Measurements from ENCODE around the gene CDSN.
A peak's percentile ranks its signal among the peaks of the same experiment; 100 is the strongest.

CDSN gene

DNA sequence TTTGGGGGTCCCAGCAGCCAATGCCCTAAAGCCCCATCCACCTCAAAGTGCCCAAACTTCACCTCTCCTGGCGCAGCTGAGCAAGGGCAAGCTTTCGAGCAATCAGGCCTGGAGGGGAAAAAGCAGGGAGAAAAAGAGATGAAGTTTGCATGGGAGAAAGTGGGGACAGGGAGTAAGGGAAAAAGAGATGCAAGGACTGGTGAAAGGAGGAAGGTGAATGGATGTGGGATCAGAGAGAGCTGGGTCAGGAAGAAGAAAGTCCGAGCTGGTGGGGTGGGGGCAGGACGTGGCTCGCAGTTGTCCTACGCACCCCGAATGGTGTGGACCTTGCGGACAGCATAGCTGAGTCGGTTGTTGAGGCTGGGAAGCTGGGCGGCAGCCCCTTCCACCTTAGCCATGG is 25.1 kb upstream of the CDSN start:
- DNase-seq (ENCODE audit: low read depth in 2 of 2) = no peak

GRCh38 chr6:31144970-31145340 is 24.7 kb upstream of the CDSN start:
- no peak for DNase-seq (ENCODE audit: low read depth in 2 of 2)

GRCh38 chr6:31144296-31144969 is 24.2 kb upstream of the CDSN start:
- no peak for DNase-seq (ENCODE audit: low read depth in 2 of 2)

DNA sequence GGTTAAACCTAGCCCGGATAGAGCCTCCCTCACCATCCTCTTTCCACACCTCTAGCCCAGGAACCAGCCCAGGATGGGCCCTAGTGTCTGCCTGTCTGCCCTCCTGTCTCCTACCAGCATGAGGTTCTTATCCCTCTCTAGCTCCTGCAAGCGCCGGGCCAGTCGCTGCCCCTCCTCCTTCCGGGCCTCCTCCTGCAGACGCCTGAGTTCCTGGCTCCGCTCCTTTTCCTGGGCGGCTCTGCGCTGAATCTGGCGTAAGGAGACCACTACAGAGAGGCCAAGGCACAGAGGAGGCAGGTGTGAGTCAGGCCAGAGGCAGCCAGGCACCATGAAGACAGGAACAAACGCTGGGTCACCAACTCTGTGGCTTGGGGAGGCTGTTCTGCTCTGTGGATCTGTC is 22.9 kb upstream of the CDSN start:
- no peak for DNase-seq (ENCODE audit: low read depth in 2 of 2)

DNA sequence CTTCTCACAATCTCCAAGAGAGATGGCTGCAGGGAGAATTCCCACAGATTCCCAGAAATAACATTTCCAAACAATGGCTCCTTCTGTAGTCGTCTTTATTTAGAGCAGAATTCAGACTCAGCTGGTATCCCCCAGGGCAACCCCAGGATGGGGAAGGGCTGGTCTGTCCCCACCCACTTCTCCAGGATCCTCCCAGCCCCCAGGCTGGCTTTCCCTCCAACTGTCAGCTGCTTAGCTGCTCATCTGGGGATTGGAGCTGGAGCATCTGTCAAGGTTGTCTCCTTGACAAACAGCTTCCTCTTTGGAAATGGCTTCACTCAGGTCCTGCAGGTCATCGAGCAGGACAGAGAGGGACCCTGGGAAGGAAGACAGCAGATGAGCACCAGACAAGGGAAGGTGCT is 22.1 kb upstream of the CDSN start:
- no peak for DNase-seq (ENCODE audit: low read depth in 2 of 2)

DNA sequence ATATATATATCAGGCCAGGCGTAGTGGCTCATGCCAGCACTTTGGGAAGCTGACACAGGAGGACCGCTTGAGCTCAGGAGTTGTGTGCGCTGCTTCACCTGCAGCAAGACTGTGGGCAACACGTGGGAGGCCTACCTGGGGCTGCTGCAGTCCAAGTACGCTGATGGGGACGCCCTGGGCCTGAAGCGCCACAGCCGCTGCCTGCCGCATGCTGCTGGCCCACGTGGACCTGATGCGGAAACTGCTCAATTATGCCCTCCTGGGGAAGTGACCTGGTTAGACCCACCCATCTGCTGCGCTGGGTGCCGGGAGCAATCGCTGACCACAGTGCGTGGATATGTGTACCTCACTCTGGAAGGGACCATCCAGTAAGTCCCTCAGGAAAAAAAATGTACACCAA is 20.4 kb upstream of the CDSN start:
- DNase-seq (ENCODE audit: low read depth in 2 of 2) = no peak

GRCh38 chr6:31139599-31139998 is 19.4 kb upstream of the CDSN start:
- DNase-seq (ENCODE audit: low read depth in 2 of 2) = no peak

DNA sequence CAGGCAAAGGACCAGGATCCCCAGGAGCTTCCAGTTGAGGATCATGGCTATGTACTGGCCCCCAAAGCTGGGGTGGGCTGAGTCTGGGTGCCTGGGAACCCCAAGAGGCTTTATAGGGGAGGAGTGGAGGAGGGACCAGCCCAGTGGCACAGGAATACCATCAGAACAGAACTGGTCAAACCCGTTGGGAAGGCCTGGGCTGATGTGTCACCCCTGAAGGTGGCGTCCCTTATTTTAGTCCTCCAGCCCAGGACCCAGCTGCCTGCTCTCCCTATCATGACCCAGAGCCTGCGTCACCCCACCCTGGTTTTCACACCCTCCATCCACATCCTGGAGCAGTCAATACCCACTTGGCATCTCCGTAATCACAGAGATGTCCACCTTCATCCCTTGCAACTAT is 18.7 kb upstream of the CDSN start, which contains the start of gene PSORS1C2:
Gene PSORS1C2, minus strand, starts transcription at position 85 of the 400 bp plus-strand sequence. Its CDS starts 40 bp downstream, at position 45.
- DNase-seq (ENCODE audit: low read depth in 2 of 2) = no peak

GRCh38 chr6:31135710-31136109 is 15.5 kb upstream of the CDSN start:
- DNase-seq (ENCODE audit: low read depth in 2 of 2) = no peak

DNA sequence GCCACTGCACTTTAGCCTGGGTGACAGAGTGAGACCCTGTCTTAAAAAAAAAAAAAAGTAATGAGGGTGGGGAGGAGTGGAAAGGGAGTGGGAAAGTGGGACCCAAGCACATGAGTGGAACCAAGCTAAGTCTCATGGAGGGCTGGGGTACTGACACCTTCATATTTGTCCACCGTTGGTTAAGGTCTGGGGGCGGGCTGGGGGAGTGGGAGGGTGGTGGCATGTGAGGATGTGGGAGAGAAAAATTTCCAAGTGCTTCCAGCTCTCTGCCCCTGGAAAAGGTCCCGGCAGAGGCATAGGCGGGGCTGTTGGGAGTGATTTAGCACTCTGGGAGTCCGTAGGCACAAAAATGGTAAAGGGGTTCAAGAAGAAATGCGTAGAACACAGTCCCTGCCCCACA is 12.6 kb upstream of the CDSN start:
- DNase-seq (ENCODE audit: low read depth in 2 of 2) = no peak

- no peak for DNase-seq (ENCODE audit: low read depth in 2 of 2)
Observed at GRCh38 chr6:31131595-31131994, 11.3 kb upstream of the CDSN start.

- DNase-seq (ENCODE audit: low read depth in 2 of 2) = no peak
Observed at GRCh38 chr6:31130751-31131150, 10.5 kb upstream of the CDSN start.

GRCh38 chr6:31129130-31129529 is 8.9 kb upstream of the CDSN start:
- DNase-seq (ENCODE audit: low read depth in 2 of 2) = no peak

DNA sequence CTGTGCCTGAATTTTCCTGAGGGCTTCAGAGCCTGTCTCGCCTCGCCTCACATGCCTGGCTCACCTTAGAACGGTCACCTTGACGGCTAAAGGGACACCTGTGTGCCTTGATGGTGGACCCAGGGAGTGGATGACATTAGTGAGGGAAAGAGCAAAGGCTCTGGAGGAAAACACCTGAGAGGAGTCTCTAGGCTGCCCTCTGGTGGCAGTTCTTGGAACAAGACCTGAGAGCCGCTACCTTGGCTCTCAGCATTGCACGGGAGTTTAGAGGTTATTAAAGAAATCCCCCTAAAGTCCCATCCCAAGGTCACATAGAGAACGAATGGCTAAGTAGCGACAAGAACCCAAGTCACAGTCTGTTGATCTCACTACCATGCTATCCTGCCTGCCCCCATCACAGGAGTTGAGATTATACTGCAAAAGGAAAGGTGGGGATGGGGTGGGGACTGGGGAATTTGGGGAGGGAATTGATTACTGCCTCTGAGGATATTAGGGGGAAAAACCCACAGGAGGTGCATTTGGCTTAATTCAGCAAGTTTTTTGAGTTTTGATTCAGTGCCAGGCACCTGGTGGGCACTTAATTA is 7.9 kb upstream of the CDSN start:
- peak; percentile 48 to 61 for DNase-seq (ENCODE audit: low read depth in 2 of 2)

- no peak for DNase-seq (ENCODE audit: low read depth in 2 of 2)
Observed at GRCh38 chr6:31126396-31127175, 6.3 kb upstream of the CDSN start.

GRCh38 chr6:31125586-31126363 is 5.5 kb upstream of the CDSN start:
- no peak for DNase-seq (ENCODE audit: low read depth in 2 of 2)

- no peak for DNase-seq (ENCODE audit: low read depth in 2 of 2)
Observed at GRCh38 chr6:31125162-31125561, 4.9 kb upstream of the CDSN start.

DNA sequence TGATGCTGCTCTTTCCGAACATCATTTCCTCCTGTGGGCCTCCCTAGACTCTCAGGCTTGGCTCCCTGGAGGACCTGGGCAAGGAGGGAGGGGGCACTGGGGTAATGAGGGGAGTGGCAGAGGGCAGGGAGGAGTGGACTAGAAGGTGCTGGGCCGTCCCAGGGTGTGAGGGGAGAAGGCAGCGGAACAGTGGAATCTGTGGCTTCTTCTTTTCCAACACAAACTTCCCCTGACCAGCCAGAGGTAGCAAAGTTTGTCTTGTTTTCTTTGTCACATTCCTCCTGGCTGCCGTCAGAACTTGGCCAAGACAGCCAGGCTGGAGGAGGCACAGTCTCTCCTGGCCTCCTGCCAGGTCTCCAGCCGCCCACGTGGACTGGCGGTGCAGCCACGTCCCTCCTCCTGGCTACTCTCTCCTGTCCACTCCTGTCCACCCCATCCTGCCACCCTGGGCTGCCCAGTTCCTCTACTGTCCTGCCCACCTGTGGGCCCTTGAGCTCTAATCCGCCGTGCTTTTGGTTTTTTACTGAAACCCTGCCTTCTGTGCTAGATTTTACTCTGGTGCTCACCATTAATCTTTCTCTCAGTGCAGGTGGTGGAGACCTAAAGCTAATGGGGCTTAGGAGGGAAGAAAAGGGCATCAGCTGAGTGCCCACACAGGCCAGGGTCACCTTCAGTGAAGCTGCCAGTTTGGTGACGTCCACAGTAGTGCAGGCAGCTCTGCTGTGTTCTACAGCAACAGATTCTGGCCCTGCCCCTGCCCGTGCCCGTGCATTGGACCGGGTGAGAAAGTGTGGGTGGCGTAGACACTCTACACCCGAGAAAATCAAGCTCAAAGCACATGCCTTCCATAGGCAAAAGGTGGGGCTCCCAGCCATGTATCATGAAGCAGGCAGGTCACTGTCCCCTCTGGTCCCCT is 2.8 kb upstream of the CDSN start:
- DNase-seq (ENCODE audit: low read depth in 2 of 2) = no peak

- DNase-seq (ENCODE audit: low read depth in 2 of 2) = no peak
Observed at GRCh38 chr6:31121131-31121790, 1.0 kb upstream of the CDSN start.

GRCh38 chr6:31118178-31118577 is 2.1 kb downstream of the CDSN start:
- no peak for DNase-seq (ENCODE audit: low read depth in 2 of 2)

Measured in stimulated activated CD8-positive, alpha-beta memory T cell treated with anti-CD3 and anti-CD28 coated beads, Interleukin-2, amount 100 ng/mL, for 48 hours (primary cell).